NCI-H2196 treated with DMSO at 0.1 percent for 48 hours (cell line): ENCODE measurements around the gene ME1.
"Not testable (repeated sequence)": the region's sequence is repeated elsewhere in the genome, so short reads cannot be mapped to it uniquely, and the experiment has no call there.

Source experiments
- DNase-seq: peaks from one replicate; lab custom pipeline; 2025; ENCODE audit not compliant: unreplicated experiment; lab: John Stamatoyannopoulos, UW

Gene ME1

GRCh38 chr6:83192871-83193746 is 237.7 kb downstream of the ME1 start, which contains the start of the genes PGM3 and RWDD2A:
Gene PGM3 (minus strand): TSS chr6:83193265. CDS start chr6:83191012, 2,253 bp downstream.
Gene RWDD2A (plus strand): TSS chr6:83193357. CDS start chr6:83194452, 1,095 bp downstream.
- DNase-seq = peak; percentile 65

- DNase-seq = no peak
Measured at GRCh38 chr6:83192456-83192855, 238.4 kb downstream of the ME1 start.

DNA sequence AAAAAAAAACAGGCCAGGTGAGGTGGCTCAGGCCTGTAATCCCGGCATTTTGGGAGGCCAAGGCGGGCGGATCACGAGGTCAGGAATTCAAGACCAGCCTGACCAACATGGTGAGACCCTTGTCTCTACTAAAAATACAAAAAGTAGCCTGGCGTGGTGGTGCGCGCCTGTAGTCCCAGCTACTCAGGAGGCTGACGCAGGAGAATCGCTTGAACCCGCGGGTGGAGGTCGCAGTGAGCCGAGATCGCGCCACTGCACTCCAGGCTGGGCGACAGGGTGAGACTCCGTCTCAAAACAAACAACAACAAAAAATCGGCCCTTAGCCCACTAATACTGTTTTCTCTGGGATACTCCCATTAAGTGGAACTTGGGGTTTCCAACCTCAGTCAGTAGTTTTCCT is 238.9 kb downstream of the ME1 start:
- not testable (repeated sequence) for DNase-seq

DNA sequence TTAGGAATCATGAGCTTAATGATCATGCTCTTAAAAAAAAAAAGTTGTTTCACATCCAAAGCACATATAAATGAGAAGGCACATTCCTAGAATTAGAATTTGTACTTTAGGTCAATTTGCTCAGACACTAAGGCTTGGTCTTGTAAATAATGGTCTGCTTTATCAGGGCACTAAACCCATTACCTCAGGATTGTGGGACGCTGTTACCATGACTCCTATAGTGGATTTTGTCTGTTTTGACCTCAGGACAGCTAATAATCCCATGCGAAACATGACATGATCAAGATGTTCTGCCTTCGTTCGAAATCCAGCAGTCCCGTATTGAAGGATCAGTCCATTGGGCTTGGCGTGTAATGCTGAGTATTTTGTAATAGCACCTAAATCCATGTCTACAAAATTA is 240.2 kb downstream of the ME1 start:
- no peak for DNase-seq

GRCh38 chr6:83188501-83188900 is 242.3 kb downstream of the ME1 start:
- no peak for DNase-seq

- no peak for DNase-seq
Measured at GRCh38 chr6:83185096-83185495, 245.8 kb downstream of the ME1 start.

GRCh38 chr6:83183082-83183828 is 247.6 kb downstream of the ME1 start:
- no peak for DNase-seq

- no peak for DNase-seq
Measured at GRCh38 chr6:83182114-83182513, 248.7 kb downstream of the ME1 start.

DNA sequence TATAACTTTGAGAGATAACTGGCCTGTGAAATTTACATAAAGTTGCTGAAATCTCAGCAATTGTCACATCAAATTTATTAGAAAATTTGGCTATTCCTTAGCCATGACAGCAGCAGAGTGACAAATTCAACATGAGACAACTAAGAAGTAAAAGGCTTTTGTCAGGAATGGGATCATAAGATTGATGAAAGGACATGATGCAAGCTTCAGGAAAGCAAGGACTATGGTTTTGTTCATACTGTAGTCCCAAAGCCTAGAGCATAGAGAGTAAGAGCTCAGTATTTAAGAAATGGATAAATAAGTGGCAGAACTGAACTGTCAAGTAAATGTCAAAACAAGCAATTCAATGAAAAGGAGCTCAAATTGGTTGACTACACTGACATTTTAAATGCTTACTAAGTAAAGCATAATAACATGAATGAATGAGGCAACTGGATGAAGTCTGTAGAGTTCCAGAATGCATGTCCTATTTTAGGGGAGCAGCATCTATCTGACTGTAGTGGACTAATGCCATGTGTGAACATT is 250.4 kb downstream of the ME1 start:
- no peak for DNase-seq

DNA sequence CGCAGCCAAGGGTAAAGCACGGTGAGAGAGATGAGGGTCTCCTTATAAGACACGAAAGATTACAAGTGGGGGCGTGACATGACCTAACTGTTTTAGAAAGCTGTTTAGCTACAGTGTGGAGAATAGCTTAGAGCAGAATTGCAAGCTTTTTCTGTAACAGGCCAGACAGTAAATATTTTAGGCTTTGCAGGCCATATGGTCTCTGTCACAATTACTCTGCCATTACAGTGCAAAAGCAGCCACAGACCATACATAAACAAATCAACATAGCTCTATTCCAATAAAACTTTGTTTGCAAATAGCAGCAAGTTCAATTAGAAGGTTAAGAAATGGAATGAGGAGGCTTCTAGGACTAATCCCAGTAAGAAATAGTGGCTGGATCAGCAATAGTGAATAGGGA is 254.6 kb downstream of the ME1 start:
- no peak for DNase-seq

- DNase-seq = no peak
Measured at GRCh38 chr6:83169511-83169910, 261.3 kb downstream of the ME1 start.

GRCh38 chr6:83169106-83169505 is 261.7 kb downstream of the ME1 start:
- DNase-seq = no peak

DNA sequence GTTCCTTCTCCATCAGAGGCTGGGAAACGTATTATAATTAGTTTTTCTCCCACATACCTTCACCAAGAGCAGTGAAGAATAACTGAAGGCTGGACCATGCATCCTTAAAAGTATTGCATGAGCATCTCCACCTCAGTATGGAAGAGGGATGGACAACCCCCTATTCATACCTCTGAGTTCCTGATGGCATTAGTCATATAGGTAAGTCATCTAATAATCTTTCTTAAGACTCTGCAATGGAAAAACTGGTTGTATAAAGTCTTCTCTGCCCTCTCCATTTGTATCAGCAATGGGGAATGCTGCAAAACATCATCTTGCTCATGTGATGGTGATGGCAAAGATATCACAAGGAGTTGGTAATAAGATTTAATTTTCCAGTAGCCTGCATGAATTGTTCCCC is 262.3 kb downstream of the ME1 start:
- no peak for DNase-seq

GRCh38 chr6:83167726-83168278 is 263.0 kb downstream of the ME1 start:
- no peak for DNase-seq
